Activated CD8-positive, alpha-beta memory T cell treated with anti-CD3 and anti-CD28 coated beads for 4 hours (primary cell): Measurements from ENCODE around the gene MROH2A.

Experiments used
- DNase-seq, 2 donors: peaks; one replicate each; pipeline ENCODE4 v3.0.0-alpha.2; 2020; ENCODE audit warnings: low read depth in 2 of 2

Gene MROH2A

GRCh38 chr2:233764761-233765160, 13.4 kb upstream of the MROH2A start:
- DNase-seq: no peak

- no peak for DNase-seq
Observed at GRCh38 chr2:233766416-233766815, 11.7 kb upstream of the MROH2A start.

DNA sequence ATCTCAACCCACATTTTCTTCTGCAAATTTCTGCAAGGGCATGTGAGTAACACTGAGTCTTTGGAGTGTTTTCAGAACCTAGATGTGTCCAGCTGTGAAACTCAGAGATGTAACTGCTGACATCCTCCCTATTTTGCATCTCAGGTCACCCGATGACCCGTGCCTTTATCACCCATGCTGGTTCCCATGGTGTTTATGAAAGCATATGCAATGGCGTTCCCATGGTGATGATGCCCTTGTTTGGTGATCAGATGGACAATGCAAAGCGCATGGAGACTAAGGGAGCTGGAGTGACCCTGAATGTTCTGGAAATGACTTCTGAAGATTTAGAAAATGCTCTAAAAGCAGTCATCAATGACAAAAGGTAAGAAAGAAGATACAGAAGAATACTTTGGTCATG, 10.1 kb upstream of the MROH2A start:
- DNase-seq: no peak

DNA sequence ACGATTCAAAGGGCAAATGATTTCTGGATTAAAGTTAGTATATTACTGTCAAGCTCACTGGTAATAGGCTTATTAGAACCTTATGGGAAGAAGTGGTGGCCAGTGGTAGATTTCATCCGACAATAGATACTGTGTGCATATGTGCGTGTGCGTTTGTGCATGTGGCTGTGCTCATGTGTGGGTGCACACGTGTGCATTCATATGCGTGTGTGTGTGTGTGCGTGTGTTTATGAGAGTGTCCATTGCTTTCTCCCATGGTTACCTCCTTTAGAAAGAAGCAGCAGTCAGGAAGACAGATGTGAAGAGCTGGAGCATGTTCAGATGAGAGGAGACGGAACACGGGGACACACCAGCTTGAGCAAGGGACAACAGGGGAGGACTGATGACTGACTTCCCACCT, 8.9 kb upstream of the MROH2A start:
- DNase-seq: no peak

DNA sequence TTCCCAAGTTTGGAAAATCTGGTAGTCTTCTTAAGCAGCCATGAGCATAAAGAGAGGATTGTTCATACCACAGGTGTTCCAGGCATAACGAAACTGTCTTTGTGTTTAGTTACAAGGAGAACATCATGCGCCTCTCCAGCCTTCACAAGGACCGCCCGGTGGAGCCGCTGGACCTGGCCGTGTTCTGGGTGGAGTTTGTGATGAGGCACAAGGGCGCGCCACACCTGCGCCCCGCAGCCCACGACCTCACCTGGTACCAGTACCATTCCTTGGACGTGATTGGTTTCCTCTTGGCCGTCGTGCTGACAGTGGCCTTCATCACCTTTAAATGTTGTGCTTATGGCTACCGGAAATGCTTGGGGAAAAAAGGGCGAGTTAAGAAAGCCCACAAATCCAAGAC, 6.0 kb upstream of the MROH2A start:
- no peak for DNase-seq

DNA sequence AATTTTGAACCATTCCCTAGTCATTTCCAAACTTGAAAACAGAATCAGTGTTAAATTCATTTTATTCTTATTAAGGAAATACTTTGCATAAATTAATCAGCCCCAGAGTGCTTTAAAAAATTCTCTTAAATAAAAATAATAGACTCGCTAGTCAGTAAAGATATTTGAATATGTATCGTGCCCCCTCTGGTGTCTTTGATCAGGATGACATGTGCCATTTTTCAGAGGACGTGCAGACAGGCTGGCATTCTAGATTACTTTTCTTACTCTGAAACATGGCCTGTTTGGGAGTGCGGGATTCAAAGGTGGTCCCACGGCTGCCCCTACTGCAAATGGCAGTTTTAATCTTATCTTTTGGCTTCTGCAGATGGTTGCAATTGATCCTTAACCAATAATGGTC, 5.5 kb upstream of the MROH2A start:
- DNase-seq: no peak

DNA sequence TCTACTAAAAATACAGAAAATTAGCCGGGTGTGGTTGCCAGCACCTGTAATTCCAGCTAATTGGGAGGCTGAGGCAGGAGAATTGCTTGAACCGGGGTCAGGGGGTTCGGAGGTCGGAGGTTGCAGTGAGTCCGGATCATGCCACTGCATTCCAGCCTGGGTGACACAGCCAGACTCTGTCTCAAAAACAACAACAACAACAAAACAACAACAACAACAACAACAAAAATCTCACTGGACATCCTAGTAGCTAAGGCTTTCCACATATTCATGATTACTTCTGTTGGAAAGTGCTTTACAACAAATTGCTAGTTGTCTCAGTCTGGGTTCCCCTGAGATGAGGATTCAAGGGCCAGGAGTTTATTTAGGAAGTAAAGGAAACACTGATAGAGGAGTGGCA, 4.3 kb upstream of the MROH2A start:
- DNase-seq: no peak

GRCh38 chr2:233775414-233775813, 2.7 kb upstream of the MROH2A start:
- no peak for DNase-seq

- no peak for DNase-seq
Observed at GRCh38 chr2:233779722-233780121, 1.6 kb downstream of the MROH2A start.

DNA sequence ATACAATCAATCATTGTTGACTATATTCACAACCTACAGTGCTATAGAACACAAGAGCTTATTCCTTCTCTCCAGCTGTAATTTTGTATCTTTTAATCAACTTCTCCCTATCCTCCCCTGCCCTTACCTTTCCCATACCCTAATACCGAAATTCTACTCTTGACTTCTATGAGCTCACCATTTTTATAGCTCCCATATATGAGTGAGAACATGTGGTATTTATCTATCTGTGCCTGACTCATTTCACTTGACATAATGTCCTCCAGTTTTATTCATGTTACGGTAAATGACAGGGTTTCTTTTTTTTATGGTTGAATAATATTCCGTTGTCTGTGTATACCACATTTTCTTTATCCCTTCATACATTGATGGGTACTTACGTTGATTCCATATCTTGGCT, 2.6 kb downstream of the MROH2A start:
- DNase-seq: no peak

DNA sequence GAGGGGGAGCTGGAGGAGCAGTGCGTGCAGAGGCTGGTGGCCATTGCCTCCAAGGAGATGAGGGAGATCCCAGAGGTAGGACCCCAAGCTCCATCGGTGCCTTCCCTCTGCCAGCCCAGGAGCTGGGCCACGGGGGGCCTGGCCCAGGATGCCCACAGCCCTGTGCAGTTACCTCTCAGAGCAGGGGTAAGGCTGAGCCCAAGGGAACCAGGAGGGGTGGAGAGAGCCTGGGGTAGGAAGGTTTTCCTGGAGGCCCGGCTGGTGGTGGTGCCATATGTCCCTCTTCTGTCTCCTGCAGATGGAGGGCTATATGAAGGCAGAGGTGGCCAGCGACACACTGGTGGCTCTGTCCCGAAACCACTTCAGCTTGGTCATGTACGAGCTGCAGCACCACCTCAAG, 11.4 kb downstream of the MROH2A start:
- DNase-seq: no peak

DNA sequence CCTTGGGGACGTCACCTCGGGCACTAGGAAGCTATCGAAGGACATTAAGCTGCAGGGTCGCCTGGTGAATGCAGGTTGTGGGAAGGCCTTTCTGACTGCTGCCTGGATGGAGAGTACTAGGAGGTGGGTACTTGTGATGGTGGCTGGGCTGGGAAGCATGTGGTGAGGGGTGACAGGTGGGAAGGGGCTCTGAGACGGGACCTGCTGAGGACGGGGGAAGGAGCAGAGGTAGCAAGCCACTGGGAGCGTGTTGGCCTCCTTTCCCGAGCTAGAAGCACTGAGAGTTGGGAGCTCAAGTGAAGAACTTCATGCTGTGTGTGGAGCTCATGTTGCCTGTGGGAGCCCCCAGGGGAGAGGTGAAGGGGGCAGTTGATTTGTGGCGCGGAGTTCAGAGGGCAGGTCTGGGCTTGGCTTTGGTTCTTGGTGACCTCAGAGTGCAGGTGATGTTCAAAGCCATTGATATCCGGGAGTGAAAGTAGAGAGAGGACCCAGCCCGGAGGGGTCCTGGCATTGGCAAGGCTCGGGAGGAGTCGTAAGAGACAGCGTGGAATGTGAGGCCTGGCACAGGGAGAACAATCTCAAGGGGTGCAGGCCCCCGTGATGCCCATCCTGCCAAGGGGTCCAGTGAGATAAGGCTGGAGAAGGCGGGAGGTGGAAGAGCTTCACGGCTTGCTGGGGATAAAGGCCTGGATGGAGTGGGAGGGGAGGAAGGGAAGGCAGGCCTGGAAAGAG, 13.2 kb downstream of the MROH2A start:
- no peak for DNase-seq

- no peak for DNase-seq
Observed at GRCh38 chr2:233791883-233792329, 13.8 kb downstream of the MROH2A start.

DNA sequence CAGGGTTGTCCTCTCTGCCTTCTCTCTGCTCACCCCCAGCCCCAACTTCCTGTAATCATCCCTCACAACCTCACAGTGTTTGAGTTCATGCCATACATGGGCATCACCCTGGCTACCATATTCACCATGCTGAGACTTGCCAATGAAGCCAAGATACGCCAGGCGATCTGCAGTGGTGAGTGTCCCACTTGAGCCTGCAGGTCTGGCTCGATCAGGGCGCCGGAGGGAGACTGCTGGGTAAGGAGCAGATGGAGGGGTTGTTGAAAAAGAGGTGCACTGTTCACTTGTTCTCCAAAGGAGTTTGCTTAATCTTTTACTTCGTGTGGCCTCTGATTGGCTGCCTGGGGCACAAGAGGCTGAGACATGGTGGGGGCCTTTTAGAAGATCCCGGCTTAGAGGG, 14.6 kb downstream of the MROH2A start:
- no peak for DNase-seq

- DNase-seq: no peak
Observed at GRCh38 chr2:233793465-233794127, 15.5 kb downstream of the MROH2A start.

DNA sequence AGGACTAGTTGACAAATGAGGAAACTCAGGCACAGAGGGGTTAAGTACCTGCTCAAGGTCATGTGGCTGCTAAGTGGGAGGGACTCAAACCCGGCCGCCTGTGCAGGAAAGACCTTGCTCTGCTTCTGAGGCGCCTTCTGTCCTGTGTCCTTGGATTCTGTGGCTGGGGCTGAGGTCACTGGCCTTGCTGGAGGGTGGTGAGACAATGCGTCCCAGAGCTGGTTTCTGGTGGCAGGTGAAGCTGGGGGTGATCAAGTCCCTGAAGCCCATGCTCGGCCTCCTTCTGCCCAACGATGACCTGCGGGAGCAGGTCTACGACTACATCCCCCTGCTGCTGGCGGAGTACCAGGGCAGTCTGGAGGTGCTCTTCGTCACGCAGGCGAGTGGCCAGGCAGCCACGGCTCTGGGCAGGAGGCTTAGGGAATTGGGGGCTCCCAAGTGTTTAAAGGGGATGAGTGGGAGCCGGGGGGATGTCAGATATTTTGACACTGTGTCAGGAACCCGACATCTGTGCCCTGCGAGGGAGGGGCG, 16.1 kb downstream of the MROH2A start:
- DNase-seq: no peak

GRCh38 chr2:233795735-233796171, 17.6 kb downstream of the MROH2A start:
- no peak for DNase-seq

- no peak for DNase-seq
Observed at GRCh38 chr2:233796254-233796653, 18.1 kb downstream of the MROH2A start.

DNA sequence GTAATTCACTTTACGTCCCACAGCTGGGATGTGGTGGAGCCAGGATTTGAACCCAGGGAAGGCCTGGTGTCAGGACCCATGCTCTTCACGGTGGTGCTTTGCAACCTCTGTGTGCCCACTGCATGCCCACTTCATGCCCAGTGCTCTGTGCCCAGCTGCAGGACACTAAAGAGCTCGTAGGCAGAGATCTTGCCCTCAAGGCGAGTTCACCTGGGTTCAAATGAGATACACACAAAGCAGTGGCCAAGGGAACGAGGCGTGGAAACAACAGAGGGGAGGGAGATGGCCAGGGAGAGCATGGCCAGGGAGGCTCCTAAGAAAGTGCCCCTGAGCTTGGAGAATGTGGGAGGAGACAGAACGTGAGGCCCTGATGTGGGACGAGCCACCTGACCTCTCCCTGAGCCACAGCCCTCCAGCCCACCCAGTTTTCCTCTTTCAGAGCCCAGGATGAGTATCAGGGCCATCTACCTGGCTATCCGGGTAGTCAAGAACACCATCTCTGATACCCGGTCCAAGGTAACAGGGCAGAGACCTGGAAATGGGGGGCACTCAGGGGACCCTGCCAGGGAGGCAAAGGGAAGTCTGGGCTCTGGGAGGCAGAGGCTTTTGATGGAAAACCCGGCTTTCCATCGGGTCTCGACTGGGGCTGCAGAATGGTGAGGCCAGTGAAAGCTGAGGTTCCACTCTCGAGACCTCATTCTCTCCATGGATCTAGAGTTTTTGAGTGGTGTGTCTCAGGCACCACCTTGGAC, 20.4 kb downstream of the MROH2A start:
- no peak for DNase-seq

DNA sequence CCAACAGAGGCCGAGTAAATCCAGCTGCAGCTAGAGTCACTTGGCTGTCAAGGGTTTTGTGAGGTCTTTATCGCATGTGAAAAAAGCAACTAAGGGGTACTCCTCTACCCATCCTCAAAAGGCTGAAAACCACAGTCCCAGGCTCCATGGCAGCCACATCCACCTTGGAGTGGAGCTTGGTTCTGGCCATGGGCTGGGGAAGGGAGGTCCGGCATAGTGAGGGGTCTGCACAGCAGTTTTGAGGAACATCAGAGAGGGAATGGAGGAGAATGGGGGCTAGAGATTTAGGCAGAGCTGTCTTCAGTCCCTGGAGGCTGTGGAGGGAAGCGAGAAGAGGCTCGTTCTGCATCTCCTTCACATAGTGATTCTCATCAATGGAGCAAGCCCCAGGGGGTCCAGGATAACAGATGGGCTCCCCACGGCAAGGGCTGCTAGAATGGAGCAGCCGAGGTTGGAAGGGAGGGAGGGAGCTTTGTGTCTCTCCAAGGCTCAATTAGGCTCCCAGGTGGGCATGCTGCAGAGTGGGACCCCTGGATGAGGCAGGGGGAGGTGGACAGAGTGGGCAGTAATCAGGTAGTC, 21.0 kb downstream of the MROH2A start:
- DNase-seq: no peak

DNA sequence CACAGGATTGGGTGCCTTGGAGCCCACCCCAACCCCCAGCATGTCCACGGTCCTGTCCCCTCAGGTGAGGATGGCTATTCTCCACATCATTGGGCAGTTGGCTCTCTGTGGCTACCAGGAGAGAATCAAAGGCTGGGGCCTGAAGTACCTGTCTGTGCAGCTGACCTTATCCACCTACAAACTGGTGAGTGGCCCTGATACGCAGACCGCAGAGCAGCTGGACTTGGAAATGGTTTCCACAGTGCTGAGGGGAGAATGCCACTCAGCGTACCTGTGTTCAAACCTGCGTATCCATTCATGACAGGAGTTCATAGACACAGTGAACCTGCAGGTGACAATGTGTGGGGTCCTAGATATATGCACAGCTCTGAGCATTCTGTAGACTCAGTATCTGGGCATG, 21.6 kb downstream of the MROH2A start:
- no peak for DNase-seq

DNA sequence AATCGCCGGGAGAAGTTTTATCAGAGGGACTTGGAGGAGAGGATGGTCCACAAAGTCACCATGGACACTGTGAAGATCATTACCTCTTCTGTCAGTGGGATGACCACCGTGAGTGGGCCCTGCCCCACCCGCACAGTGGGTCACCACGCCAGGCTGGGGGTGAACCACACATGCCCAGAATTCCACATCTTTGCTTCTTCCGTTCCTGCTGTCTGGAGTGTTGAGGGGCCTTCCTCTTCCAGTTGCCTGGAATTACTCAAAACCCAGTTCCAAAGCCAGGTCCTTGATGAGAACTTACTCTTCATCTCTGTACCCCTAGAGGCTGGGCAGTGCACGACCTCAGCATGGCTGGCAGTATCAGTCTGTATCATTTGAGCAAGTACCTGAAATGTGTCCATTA, 22.1 kb downstream of the MROH2A start:
- no peak for DNase-seq
